HG03175 (cell line): Measurements from ENCODE around the gene ZBTB11.
"Not testable (repeated sequence)": the region's sequence is repeated elsewhere in the genome, so short reads cannot be mapped to it uniquely, and the experiment has no call there.

Experiments
- ATAC-seq: cut with Tn5 transposase; IDR thresholded peaks from one replicate; pipeline ENCODE4 v1.9.1; 2021; ENCODE audit warnings: mild to moderate bottlenecking, moderate library complexity; ENCODE audit not compliant: unreplicated experiment

Gene ZBTB11

GRCh38 chr3:101656651-101657050 is 20.3 kb downstream of the ZBTB11 start:
- no peak for ATAC-seq

GRCh38 chr3:101646726-101647125 is 30.2 kb downstream of the ZBTB11 start:
- no peak for ATAC-seq

- peak; percentile 56 for ATAC-seq
Observed at GRCh38 chr3:101643861-101644613, 32.9 kb downstream of the ZBTB11 start.

DNA sequence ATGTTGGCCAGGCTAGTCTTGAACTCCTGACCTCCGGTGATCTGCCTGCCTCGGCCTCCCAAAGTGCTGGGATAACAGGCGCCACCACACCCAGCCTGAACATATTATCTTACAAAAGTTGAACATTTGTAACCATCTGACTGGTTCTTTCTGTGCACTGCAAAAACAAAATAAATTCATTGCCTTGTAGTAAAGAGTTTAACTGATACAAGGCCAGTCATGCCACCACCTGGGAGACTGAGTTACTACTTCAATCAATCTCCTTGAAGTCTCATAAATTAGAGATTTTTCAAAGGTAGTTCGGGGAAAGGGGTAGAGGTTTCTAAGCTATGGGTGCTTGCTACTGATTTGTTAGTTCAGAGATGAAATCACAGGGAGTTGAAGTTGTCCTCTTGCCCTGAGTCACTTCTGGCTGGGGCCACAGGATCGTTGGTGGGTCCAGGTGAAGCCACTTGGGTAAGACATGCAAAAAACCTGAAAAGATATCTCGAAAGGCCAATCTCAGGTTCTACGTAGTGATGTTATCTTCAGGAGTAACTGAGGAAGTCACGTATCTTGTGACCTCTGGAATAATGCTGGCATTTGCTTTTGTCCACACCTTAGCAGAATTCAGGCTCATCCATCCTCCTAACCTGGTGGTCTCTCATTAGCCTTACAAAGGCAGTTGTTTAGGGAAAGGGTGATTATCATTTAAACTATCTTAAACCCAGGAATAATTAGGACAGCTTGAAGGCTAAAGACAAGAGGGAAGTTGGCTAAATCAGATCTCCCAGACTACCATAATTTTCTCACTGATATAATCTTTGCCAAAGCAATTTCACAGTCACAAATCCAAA is 33.7 kb downstream of the ZBTB11 start:
- ATAC-seq = no peak

DNA sequence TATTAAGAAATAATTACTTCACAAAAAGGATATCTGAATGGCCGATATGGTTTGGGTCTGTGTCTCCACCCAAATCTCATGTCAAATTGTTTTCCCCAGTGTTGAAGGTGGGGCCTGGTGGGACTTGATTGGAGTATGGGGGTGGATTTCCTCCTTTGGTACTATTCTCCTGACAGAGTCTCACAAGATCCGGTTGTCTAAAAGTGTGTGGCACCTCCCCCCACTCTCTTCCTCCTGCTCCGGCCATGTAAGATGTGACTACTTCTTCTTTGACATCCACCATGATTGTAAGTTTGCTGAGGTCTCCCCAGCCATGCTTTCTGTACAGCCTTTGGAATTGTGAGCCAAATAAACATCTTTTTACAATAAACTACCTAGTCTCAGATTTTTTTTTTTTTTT is 34.5 kb downstream of the ZBTB11 start:
- no peak for ATAC-seq

DNA sequence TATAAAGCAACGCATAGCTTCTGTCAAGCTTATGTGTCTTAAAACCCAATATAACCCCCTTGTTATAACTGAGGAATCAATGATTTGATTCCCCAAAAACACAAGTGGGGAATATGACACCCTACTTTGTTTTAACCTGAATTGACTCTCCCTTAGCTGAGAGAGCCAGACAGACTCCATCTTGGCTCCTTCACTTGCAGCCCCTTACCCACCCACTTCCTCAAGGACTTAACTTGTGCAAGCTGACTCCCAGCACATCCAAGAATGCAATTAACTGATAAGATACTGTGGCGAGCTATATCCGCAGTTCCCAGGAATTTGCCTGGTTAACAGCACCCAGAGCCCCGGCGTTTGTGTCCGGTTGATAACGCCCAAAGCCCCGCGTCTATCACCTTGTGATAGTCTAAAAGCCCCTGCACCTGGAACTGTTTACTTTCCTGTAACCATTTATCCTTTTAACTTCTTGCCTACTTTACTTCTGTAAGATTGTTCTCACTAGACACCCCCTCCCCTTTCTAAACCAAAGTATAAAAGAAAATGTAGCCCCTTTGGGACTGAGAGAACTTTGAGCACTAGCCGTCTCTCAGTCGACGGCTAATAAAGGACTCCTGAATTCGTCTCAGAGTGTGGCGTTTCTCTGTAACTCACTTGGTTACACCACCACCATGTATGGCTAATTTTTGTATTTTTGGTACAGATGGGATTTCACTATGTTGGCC is 35.4 kb downstream of the ZBTB11 start:
- ATAC-seq = not testable (repeated sequence)

DNA sequence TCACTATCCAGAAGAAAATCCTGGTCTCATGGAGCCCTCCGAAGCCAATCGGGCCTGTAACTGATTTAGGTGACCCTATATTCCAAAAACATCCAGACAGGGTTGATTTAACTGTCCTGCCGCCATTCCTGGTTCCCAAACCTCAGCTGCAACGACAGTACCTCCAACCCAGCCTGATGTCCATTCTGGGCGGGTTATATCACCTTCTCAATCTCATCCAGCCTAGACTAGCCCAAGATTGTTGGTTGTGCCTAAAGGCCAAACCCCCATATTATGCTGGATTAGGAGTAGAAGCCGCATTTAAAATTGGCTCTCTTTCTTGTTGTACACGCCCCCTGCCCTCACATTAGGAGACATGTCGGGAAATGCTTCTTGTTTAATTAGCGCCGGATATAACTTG is 36.7 kb downstream of the ZBTB11 start:
- no peak for ATAC-seq

GRCh38 chr3:101639280-101639963 is 37.5 kb downstream of the ZBTB11 start:
- ATAC-seq = no peak

- no peak for ATAC-seq
Observed at GRCh38 chr3:101638261-101638745, 38.6 kb downstream of the ZBTB11 start.

DNA sequence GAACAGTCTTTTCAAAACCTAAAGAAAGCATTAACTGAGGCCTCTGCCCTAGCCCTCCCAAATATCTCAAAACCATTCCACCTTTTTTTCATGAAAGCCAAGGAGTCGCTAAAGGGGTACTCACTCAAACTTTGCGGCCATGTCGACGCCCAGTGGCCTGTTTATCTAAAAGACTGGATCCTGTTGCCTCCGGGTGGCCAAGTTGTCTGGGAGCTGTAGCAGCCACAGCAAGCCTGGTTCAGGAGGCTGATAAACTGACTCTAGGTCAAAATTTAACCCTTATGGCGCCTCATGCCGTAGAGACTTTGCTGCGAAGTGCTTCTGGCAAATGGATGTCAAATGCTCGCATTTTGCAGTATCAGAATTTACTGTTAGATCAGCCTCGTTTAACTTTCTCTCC is 39.5 kb downstream of the ZBTB11 start:
- no peak for ATAC-seq

DNA sequence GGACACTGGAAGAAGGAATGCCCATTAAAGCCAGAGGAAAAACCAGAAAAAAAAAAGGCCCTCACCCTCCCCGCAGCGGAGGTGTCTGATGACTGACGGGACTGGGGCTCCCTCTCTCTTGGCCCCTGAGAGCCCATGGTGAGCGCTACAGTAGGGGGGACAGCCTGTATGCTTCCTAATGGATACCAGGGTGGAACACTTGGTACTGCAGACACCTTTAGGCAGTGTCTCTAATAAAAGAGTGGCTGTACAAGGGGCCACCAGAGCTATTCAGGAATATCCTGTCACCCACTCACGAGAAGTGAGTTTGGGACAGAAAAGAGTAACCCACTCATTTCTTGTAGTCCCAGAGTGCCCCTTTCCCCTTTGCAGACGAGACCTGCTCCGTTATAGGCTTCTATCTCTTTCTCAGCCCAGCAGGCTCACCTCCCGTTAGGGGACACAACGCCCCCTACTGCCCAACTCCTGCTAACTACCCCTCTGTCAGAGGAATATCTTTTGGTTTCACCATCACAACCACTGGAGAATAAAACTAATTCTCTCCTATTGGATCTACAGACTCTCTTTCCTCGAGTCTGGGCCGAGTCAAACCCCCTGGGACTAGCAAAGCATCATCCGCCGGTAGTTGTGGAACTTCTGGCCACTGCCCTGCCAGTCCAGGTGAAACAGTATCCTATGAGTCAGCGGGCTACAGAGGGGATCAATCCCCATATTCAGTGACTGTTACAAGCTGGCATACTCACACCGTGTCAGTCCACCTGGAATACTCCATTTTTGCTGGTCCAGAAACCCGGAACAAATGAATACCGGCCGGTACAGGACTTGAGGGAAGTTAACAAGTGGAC is 40.8 kb downstream of the ZBTB11 start:
- ATAC-seq = peak; percentile 96

GRCh38 chr3:101635345-101635744 is 41.6 kb downstream of the ZBTB11 start:
- ATAC-seq = no peak

DNA sequence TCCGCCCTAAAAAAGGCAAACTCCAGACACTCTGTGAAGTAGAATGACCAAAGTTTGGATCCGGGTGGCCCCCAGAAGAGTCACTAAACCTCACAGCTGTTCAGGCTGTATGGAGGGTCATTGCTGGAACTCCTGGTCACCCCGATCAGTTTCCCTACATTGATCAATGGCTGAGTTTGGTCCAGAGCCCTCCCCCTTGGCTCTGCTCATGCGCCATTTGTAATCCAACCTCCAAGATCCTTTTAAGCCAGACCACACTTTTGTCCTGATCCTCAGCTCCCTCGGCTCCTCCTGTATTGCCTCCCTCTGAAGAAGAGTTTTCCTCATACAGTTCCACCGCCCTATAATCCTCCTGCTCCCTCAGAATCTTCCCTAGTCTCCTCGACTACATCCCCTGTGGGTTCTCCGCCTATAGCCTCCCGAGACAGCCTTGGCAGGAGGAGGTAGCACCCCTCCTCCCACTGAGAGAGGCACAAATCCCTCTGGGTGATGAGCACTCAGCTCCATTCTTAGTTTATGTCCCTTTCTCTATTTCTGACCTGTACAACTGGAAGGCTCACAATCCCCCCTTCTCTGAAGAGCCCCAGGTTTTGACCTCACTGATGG is 42.2 kb downstream of the ZBTB11 start:
- ATAC-seq = no peak

- ATAC-seq = no peak
Observed at GRCh38 chr3:101633186-101633585, 43.7 kb downstream of the ZBTB11 start.

- no peak for ATAC-seq
Observed at GRCh38 chr3:101632586-101632985, 44.3 kb downstream of the ZBTB11 start.

DNA sequence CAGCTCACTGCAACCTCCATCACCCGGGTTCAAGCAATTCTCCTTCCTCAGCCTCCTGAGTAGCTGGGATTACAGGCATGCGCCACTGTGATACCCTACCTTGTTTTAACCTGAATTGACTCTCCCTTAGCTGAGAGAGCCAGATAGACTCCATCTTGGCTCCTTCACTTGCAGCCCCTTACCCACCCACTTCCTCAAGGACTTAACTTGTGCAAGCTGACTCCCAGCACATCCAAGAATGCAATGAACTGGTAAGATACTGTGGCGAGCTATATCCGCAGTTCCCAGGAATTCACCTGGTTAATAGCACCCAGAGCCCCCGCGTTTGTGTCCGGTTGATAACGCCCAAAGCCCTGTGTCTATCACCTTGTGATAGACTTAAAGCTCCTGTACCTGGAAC is 45.0 kb downstream of the ZBTB11 start:
- ATAC-seq = not testable (repeated sequence)

DNA sequence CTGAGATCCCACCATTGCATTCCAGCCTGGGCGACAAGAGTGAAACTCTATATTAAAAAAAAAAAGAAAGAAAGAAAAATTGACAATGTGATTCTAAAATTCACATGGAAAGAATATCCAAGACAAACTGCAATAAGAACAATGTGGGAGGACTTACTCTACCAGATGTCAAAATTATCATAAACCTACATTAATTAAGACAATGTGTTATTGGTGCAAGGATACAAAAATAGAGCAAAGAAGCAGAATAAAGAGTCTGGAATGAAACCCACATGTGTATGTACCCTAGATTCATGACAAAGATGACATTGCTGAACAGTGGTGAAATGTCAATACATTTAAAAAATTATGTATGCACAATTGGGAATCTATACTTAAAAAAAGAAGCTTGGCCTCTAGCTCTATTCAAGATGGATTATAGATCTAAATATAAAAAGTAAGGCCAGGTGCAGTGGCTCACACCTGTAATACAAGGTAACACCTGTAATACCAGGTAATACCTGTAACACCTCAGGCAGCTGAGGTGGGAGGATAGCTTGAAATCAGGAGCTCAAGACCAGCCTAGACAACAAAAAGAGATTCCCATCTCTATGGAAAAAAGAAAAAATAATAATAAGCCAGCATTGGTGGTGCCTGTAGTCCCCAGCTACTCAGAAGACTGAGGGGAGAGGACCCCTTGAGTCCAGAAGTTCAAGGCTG is 45.7 kb downstream of the ZBTB11 start:
- ATAC-seq = no peak

GRCh38 chr3:101629219-101629618 is 47.7 kb downstream of the ZBTB11 start:
- no peak for ATAC-seq

DNA sequence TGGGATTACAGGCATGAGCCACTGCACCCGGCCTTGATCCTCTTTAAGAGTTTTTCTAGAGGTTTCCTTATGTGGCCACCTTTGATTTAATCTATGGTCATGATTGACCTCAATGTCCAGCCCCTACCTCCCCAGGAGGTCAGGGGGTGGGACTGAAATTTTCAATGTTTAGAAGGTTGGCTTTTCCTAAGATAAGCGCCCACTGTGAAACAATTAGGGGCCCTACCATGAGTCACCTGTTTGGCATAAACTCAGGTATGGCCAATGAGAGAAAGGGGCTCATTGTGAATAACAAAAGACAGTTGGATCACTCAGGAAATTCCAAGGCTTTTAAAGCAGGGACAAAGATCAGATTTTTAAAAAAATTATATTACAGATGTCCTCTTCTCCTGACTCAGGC is 51.1 kb downstream of the ZBTB11 start:
- no peak for ATAC-seq
